Measurements from ENCODE around the gene EHMT1. TPM values are rescaled to one million over a fixed set of nuclear protein-coding genes. Genes with fewer than 3 reads are reported as not detected.

Gene EHMT1
- total RNA-seq, 1 donor = 31.4 TPM

- no peak for TF ChIP-seq CTCF (IDR thresholded peaks at IDR 0.05; ENCODE audit: insufficient read depth, low read length)
- no peak for DNase-seq (ENCODE audit: low read depth)
- H3K4me3 ChIP-seq (ENCODE audit: low read depth, low read length) = no peak overlapping the region
Measured at GRCh38 chr9:137741330-137741729, 122.5 kb downstream of the EHMT1 start.

- TF ChIP-seq CTCF (IDR thresholded peaks at IDR 0.05; ENCODE audit: insufficient read depth, low read length) = no peak
- no peak overlapping the region for H3K4me3 ChIP-seq (ENCODE audit: low read depth, low read length)
- DNase-seq (ENCODE audit: low read depth) = peak; percentile 42
Measured at GRCh38 chr9:137742698-137743097, 123.9 kb downstream of the EHMT1 start.

GRCh38 chr9:137743695-137744094 lies 124.9 kb downstream of the EHMT1 start:
- H3K4me3 ChIP-seq (ENCODE audit: low read depth, low read length) = no peak overlapping the region
- TF ChIP-seq CTCF (IDR thresholded peaks at IDR 0.05; ENCODE audit: insufficient read depth, low read length) = no peak
- DNase-seq (ENCODE audit: low read depth) = no peak

- H3K4me3 ChIP-seq (ENCODE audit: low read depth, low read length) = no peak overlapping the region
- TF ChIP-seq CTCF (IDR thresholded peaks at IDR 0.05; ENCODE audit: insufficient read depth, low read length) = no peak
- no peak for DNase-seq (ENCODE audit: low read depth)
Measured at GRCh38 chr9:137744632-137745183, 125.9 kb downstream of the EHMT1 start.

DNA sequence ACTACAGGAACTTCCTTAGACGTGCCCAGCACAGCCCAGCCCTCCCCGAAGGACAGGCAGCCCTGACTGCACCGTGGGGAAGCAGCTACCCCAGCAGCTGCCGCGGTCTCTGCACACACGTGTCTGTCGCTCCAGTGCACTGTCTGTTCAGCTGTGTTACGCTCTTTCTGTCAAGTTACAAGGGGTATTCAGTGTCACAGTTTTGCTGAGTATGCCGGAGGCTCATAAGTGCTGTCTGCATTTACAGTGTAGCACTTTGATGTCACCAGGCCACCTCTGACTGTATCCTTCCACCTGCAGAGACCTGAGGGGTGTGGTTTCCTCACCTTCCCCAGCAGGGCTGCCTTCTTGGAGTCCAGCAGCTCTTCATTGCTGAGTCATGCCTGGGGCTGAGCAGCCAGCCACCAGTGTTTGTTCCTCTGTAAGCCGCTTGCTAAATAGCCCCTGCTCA lies 126.8 kb downstream of the EHMT1 start:
- H3K4me3 ChIP-seq (ENCODE audit: low read depth, low read length) = no peak overlapping the region
- DNase-seq (ENCODE audit: low read depth) = no peak
- TF ChIP-seq CTCF (IDR thresholded peaks at IDR 0.05; ENCODE audit: insufficient read depth, low read length) = no peak

DNA sequence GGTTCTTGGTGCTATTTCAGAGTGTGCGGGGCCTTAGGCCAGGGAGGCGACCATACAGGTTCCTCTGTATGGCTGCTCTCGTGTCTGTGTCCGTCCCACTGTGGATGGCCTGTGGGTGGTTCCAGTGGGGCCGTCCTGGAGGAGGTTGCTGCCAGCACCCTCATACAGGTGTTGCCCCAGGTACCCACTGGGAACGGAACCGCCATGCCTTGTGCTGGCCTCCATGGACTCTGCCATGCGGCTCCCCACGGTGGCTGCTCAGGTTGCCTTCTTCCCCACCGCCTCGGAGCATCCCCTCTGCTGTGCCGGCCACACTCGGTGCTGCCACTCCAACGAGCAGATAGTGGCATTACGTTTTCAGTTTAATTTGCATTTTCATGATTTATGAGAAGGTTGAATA lies 129.5 kb downstream of the EHMT1 start:
- no peak for TF ChIP-seq CTCF (IDR thresholded peaks at IDR 0.05; ENCODE audit: insufficient read depth, low read length)

DNA sequence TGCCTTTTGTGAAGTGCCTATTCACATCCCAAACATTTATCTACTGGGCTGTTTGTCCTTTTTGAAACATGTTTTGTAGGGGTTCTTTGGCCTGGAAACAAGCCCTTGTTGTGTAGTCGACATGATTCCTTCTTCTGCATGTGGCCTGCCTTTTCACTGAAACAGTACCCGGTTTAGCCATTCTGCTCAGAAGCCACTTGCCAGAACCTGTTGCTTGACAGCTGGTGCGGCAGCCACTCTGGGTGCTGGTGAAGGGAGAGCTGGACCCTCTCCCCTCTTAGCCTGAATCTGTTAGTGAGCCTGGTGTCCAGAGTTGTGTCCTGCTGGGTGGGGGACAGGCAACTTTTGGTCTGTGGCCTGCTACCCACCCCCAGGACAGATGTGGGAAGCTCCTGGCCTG lies 129.9 kb downstream of the EHMT1 start:
- no peak for DNase-seq (ENCODE audit: low read depth)
- no peak for TF ChIP-seq CTCF (IDR thresholded peaks at IDR 0.05; ENCODE audit: insufficient read depth, low read length)
- no peak overlapping the region for H3K4me3 ChIP-seq (ENCODE audit: low read depth, low read length)

More for the DNA sequence above, 129.5 kb downstream of the EHMT1 start:
- DNase-seq (ENCODE audit: low read depth) = no peak
- H3K4me3 ChIP-seq (ENCODE audit: low read depth, low read length) = no peak overlapping the region

All from fibroblast of the aortic adventitia (primary cell).